CD4-positive, alpha-beta T cell treated with Interleukin-6 for 4 hours (primary cell): Measurements from ENCODE around the gene P4HA2.

ENCODE experiments used
- DNase-seq: peaks from one replicate; pipeline ENCODE4 v3.0.0-alpha.2; 2020; ENCODE audit warnings: mixed read lengths

The P4HA2 gene

DNA sequence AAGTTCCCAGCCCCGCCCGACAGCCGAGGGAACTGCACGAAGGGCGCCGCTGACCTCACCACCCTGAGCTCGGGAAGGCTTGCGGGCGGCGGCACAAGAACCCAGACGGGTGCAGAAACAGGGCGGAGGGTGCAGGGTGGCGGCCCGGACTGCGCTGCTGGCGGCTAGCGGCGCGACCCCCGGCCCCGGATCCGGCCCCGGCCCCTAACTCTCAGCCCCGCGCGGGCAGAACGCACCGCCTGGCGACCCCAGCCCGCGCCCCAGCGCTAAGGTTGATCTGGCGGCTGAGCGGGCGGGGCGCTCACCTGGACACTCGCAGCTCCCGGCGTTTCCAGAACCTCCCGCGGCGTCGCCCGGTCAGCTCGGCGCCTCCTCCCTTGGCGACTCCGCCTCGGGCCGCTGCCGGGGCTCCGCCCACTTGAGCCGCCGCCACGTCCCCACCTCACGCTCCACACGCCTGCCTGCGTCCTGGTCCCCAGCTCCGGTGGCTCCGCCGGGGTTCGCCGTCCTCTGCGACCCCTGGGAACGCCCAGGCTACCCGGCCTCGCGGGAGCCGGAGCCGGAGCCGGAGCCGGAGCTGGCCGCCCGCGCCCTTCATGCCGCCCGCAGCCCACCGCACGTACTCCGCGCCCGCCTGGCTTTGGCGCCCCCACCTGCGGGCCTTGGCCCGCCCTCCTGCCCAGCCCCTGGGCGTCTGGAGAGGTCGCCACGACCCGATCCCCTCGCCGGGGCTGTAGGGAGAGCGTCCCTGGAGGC, at the start of gene P4HA2:
Gene P4HA2, minus strand, starts transcription at position 369 of the 756 bp plus-strand sequence. CDS start 9,227 bp downstream, outside the sequence.
- DNase-seq: peak; percentile 42

DNA sequence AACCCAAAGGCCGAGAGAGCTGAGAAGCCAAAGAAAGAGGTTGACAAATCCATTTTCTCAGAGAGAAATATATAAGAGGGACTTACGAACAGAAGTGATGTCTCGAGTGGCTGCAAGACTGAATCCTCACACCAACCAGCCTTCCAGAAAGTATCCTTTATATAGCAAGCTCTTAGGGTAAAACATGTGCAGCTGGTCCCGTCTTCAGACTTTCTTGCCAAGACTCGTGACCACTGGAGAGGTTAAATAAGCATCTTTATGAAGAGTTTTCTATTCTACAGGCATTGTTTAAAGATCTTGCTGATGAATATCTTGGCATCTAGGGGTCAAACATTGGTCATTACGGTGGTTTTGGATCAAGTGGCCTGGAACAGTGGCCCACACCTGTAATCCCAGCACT, 49.6 kb upstream of the P4HA2 start:
- DNase-seq: no peak

DNA sequence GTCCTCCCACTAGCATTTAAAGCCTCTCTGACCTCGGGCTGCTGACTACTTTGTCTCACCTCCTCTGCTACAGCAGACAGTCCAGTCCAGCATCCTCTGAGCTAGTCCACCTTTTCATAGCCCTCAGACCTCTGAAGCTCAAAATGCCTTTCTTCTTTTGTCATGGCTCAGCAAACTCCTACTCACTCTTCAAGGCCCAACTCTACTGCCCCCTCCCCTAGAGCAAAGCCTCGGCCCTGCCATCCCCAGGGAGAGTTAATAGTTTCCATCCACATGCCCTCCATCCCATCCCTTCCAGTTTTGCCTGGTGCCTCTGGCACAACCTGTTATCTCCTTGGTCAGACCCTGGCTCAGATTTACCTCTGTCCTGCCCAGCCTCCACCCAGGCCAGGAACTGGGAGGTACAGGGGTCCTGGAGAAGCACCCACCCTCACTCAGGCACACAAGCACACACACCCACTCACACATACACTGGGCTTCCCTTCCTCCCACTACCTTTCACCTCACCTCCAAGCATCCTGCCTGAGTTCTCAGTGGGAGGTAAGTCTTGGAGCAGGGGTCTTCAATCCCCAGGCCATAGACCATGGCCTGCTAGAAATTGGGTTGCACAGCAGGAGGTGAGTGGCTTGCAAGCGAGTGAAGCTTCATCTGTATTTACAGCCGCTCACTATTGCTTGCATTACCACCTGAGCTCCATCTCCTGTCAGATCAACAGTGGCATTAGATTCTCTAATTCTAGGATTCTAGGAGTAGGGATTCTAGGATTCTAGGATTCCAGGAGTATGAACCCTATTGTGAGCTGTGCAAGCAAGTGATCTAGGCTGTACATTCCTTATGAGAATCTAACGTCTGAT, 47.9 kb upstream of the P4HA2 start:
- no peak for DNase-seq

DNA sequence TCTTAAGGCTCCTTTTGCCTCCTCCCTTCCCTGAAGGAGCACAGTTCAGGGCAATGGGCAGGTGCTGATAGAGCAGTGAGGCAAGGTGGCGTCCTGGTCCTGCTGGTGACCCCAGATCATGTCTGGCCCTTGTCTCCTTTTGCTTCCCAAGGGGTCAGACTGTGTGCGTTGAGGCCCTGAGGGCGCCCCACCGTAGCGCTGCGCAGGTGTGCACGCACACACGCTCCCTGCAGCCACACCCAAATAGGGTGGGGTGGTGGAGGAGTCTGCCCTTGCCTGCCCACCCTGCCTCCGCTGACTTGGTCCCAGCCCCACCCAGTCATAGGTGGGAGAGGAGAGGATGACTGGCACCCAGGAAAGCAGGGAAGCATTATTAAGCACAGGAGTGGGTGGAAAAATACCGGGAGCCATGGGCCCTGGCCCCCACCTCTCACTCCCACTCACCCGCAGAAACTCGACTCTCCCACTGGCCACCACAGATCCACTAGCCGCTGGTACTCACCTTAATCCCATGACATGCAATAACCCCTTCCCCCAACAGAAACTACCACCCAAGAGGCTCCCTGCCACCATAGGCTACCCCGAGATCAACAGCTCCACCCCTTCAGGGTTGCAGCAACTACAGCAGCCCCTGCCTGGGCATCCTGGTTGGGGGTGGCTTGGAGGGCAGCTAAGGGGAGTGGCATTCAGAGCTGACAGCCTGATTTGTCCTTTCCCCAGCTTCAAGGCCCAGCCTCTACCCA, 46.6 kb upstream of the P4HA2 start:
- DNase-seq: no peak

DNA sequence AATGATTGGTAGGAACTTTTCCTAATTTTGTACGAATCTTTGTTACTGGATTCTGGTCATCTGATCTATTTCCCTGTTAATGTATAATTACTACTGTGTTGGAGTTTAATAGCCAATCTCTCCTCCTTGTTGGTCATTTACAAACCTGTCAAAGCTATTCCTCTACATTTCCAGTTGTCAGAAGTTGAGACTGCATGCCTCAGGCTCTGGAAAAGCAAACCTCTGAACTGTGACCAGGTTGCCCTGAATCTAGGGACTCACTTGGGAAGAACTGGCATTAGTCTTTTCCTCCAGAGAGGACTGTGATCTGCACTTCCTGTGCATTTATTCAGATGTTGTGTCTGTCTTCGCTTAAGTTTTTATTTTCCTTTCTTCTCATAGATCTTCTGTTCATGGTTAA, 46.0 kb upstream of the P4HA2 start:
- DNase-seq: no peak

DNA sequence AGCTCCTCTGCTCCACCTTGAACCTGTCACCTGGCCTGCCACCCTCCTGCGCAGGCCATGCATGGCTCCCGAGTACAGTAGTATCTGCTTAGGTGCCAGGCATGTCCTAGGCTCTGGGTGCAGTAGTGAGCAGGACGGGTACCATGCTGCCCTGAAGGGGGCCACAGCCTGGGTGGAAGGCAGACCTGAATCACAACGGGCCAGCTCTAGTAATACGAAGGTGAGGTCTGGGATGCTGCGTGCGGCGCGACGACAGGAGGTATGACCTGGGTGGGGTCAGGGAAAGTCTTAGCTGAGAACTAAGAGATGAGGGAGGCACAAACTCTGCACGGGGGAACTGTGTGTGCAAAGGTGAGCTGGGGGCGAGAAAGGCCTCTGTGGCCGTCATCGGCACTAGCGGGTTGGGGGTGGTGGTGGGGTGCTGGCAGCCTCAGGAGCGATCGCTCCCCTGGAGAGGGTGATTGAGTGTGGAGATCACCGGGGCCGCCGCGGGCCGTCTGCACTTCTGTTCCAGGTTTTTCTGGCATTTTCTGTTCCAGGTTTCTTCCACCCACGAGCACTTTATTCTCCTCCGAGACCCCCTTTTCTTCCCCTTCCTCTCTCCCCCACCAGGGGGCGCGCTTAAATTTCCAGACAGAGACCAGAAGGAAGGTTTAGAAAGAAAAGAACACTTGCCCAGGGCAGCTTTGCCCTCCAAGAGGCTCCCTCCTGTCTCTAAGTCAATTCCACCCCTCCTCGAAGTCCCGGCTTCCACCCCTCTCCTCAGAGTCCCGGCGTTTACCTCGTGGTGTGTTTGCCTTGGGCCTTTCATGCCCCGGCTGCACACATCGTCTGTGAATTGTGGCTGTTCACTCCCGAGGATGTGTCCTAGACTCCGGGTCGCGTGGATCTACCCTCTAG, 44.9 kb upstream of the P4HA2 start:
- peak; percentile 75 for DNase-seq

DNA sequence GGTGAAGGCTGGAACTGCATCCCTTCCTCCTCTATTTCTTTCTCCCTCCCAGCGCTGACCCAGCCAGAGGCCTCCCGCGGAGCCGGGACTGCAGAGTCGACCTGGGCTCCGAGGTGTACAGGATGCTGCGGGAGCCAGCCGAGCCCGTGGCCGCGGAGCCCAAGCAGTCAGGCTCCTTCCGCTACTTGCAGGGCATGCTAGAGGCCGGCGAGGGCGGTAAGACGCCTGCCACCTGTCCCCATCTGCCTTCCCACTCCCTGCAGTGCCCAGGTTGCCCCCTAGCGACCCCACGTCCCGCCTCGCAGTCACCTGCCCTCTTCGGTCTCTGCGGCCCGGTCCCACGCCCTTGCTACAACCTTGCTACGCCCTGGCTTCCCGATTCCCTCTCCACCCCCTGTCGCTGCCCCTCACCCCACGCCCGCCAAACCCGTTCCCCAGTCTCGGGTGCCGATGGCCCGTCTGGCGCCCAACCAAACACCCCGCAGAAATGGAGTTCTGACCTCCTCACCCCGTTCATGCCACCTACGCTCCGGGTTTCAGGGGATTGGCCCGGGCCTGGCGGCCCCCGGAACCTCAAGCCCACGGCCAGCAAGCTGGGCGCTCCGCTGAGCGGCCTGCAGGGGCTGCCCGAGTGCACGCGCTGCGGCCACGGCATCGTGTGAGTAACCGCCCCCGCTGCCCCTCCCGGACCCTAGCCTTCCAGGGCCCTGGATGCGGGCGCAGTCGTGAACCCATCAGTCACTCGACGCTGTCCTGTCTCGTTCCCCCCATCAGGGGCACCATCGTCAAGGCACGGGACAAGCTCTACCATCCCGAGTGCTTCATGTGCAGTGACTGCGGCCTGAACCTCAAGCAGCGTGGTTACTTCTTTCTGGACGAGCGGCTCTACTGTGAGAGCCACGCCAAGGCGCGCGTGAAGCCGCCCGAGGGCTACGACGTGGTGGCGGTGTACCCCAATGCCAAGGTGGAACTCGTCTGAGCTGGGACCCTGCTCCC, 43.9 kb upstream of the P4HA2 start:
- DNase-seq: peak; percentile 19

DNA sequence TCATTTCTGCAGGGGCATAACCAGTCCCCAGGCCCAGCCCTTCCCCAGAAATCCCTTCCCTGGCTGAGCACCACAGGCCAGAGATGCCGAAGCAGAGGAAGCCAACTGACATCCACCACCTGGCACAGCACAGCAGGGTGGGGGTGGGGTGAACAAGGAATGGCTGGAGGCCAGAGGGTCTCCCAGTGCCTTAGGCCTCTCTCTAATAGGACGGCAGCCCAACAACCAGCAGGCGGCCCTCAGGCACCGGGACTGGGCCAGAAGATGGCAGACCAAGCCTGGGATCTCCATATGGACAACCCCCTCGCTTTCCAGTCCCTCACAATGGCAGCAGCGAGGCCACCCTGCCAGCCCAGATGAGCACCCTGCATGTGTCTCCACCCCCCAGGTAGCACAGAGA, 43.1 kb upstream of the P4HA2 start:
- DNase-seq: no peak

DNA sequence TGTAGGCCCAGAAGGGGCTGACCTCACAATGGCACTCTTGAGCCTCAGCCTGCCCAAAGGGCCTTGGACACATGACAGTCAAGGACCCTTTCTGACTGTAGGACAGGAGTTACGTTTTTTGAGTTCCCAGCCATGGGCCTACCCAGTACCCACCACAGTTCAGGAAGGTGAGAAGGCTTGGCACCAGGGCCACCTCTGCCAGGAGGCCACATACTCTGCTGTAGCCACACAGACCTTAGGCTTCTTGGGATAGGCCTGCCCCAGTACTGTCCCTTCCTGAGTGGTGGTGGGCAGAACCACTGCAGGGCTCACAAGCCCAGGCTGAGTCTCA, 42.6 kb upstream of the P4HA2 start:
- no peak for DNase-seq

DNA sequence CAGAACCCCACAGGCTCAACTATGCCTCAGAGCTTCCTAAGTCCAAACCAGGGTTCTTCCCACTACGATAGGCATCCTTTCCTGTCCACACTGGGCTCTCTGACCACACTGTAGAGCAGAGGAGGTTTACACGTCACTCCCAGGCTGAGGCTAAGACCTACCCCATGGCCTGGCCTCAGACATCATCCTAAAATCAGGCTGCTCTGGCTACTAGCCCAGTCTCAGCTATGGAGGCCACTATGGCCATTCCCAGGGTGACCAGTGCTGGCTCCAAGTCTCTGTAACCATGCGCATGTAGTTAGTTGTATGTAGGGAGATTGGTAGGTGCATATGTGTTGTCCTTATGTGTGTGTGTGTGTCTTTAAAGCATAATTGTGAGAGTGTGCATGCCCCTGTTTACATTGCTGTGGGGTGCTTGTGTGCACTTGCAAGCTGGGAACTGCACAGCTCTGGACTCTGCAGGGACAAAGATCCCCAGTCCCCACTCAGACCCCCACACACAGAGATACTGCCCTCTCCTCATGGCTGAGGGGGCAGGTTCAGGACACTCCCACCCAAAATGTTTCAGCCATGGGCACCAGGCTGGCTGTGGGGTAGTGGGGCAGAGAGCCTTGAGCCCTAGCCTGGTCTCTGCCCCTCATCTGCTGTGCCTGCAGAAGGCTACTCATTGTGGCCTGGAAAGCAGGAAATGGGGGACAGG, 42.1 kb upstream of the P4HA2 start:
- DNase-seq: no peak

DNA sequence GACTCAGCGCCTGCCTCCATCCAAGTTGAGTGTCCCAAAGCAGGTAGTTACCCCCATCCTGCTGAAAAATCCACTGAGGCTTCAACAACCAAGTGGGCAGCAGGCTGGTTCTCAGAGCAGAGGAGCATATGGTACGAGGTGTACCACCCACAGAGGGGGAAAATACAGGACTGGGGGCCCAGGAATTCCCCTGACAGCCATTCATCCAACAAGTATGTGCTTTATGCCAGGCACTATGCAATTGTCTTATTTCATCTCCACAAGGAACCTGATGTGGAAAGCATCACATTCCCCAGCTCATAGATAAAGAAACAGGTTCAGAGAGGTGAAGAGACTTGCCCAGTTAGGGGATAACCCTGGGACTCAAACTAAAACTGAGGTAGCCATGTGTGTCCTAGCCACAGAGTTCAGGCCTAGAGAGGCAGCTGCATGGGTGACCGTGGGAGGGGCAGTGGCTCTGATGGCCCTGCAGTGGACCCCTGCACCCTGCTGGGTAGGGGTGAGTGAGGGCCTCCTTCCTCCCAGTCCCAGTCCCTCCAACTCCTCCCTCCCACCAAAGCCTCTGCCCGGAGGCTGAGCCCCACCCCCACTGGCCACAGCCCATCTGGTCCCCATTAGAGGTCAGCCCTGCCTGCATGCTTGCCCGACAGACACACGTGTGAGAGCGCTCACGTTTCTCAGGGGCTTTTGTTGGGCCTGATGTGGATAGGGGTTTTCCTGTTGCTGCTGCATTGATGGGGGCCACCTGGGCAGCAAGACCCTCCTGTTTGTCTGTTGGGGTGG, 41.3 kb upstream of the P4HA2 start:
- no peak for DNase-seq

DNA sequence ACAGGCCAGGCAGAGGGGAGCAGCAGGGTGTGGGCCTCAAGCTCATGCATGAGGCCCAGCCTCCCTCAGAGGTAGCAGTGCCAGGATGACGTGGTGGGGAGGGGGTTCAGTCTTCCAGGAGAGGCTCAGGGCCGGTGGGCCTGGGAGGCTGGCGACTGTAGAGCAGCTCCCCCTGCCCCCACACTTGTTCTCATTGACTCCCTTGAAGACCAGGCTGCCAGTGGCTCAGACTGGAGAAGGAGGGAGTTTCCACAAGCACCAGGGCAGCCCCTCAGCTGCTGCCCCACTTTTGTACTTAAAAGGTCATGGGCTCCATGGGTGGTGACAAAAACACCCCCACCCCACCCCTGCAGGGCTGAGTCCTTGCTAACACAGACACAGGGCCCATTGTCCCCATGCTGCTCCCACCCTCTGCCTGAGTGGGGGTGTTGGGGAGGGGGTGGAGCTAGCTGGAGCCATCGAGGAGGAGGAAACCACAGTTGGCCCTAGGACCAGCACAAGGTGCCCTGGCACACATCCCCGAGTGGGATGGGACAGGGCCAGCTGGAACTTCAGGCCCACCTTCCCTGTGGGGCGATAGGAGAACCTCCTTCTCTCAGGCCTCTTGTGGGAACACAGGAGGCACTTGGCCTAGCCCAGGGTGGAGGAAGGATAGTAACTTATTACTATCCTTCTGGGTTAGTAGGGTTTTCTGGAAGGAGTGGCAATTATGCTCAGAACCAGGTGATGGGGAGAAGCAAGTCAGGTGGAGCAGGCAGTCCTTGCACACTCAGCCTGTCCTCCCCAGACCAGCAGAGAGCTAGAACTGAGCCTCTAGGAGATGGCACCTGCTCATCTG, 40.5 kb upstream of the P4HA2 start:
- DNase-seq: no peak

DNA sequence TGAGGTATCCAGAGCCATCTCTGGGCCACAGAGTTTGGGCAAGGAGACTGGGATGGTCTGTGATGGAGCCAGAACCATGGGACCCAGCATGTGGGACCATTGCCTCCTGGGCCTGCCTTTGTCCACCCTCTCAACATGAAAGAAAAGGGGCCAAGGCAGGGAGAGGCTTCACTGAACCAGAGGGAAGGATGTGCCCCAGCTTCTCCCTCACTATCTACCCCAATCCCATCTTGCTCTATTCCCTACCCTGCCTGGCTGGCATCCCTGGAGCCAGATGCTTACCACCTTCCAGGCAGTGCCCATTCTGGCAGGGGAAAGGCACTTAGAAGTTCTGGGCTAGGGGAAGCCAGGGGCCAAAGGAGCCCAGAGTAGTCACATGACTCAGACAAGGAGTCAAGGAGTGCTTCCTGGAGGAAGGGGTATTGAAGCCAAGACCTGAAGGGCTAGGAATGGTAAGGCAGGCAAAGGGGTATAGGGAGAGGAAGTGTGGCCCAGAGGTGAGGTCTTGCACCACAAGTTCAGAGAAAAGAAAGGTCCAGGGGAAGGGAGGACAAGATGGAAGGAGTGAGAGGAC, 39.6 kb upstream of the P4HA2 start:
- no peak for DNase-seq

DNA sequence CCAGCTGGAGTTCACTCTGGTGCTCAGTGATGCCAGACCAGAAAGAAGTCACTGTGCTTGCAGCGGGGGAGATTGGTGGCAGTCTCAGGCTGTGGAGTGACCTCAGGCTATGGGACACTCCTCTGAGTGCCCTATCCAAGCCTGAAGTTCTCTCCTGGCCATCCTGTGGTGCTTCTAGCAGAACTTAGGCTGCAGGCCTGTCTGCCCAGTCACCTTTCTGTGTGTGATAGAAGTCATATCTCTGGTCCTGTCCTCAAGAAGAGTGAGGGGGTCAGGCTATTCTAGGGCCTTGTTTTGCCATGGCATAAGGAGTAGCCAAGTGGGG, 39.1 kb upstream of the P4HA2 start:
- no peak for DNase-seq

DNA sequence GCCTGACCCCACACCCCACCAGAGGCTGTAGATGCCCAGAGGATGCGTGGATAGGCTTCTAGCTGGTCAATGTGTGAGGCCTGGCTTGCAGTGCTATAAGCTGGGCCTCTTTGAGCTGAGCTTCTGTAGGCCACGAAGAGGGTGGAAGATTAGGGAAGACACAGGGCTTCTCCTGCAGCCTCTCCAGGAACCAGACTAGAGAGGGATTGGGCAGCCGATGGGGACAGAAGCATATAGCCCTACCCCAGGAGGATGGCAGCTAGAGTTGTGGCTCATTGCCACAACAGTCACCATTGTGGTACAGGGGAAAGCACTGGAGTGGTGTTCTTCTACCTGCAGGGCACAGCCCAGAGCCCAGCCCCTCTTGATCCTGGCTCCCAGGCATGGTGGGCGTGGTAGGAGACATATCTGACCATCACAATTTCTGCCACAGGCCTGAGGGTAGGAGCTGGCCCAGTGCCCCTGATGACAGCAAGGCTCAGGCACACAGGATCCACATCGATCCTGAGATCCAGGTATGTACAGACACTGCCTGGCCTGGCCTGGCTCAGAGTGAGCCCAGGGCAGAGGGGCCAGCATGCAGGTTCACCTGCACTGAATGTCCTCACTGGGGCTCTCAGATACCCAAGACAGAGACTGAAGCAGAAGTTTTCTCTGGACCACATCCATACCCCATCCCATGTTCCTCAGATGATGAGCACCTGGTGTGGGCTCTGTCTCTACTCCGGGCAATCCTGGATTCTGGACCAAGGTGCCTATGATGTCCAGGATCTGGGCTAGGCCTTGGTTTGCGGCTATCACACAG, 38.6 kb upstream of the P4HA2 start:
- DNase-seq: no peak

DNA sequence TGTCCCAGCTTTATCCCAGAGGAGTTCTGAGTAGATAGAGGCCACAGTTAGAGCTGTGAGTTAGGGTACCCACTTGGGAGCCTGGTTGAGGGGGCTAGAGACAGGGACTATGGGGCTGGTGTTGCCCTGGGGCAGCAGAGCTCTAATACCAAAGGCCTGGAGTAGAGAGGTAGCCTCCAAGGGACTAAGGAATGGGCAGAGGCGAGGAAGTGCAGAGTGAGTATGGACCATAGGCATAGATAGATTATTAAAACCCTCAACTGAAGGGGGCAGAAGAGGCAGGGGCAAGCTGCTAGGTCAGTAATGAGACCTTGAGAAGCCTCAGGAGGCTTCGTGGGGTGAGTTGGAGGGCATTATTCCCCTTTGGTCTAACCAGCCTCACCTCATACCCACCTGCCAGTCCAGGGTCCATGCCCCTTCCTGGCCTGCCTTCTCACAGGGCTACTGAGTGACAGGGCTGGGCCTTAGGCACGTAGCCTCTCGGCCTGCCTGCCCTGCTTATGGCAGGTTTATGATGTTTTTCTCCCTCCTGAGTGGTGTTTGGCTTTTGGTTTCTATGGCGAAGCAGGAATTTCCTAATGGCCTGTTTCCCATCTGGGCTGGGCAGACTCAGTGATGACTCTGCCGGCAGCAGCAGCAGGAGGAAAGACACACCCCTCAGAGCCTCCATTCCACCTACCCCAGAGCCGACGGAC, 37.8 kb upstream of the P4HA2 start:
- DNase-seq: no peak
